Measurements from ENCODE around the gene ZFYVE19. TPM values are rescaled to one million over a fixed set of nuclear protein-coding genes. Genes with fewer than 3 reads are reported as not detected.

Gene ZFYVE19
- total RNA-seq, 1 experiment from 2014 or later: 39.5 TPM

- H3K4me3 ChIP-seq (ENCODE audit: low read depth in 2 of 2, low read length in 2 of 2): no peak overlapping the region
- H3K27ac ChIP-seq (ENCODE audit: low read length): no peak overlapping the region
- H3K27me3 ChIP-seq (ENCODE audit: control insufficient read depth, insufficient read depth, low read length): no peaks in the 10 kb centered on the region
- ATAC-seq: no peak
- ChIA-PET CTCF (interaction anchor here (0.6 to 1.0 kb wide), 2 partner anchors 101 to 367 kb away, joined by 3 to 6 read pairs; no protein-coding TSS in a partner anchor), POLR2A (no interaction called here)
- no peaks in the 10 kb centered on the region for H3K9me3 ChIP-seq (ENCODE audit: control insufficient read depth, insufficient read depth, low read depth, low read length)
- no peak for DNase-seq (ENCODE audit: low read depth, low spot score)
- intact Hi-C loops (cut with micrococcal nuclease; ENCODE audit: unreplicated experiment) (loop anchor here (10.0 kb wide), 1 partner anchor 114 kb away; no protein-coding TSS in a partner anchor), in situ Hi-C loops (cut with HindIII; ENCODE audit: low pct_unique_long_range_greater_than_20kb, low sequenced_read_pairs) (loop anchor here (25.0 kb wide), 1 partner anchor 152 kb away; no protein-coding TSS in a partner anchor)
- no peaks in the 10 kb centered on the region for H3K36me3 ChIP-seq (ENCODE audit: control insufficient read depth, insufficient read depth, low read length)
- TF ChIP-seq TCF7L2 (IDR thresholded peaks at IDR 0.05; ENCODE audit: low read depth, low read length) (no peak), SIN3A (IDR thresholded peaks at IDR 0.05; ENCODE audit: borderline replicate concordance, insufficient read depth, low read depth, low read length) (no peak), CTCF (IDR thresholded peaks at IDR 0.05) (no peak)
- BruUV-seq (replicated peaks): no TSS peak
- peaks cover 15% of the 10 kb centered on the region for H3K4me1 ChIP-seq (ENCODE audit: control insufficient read depth, insufficient read depth, low read length)
Observed at GRCh38 chr15:40789119-40789518, 17.8 kb upstream of the ZFYVE19 start.

- ChIA-PET POLR2A (no interaction called here), CTCF (interaction anchor here (0.5 kb wide), 1 partner anchor 88 kb away, joined by 4 read pairs; no protein-coding TSS in a partner anchor)
- DNase-seq (ENCODE audit: low read depth, low spot score) (no peak), ATAC-seq (no peak)
- no TSS peak for BruUV-seq (replicated peaks)
- Histone ChIP-seq H3K4me3 (ENCODE audit: low read depth in 2 of 2, low read length in 2 of 2) (no peak overlapping the region), H3K36me3 (ENCODE audit: control insufficient read depth, insufficient read depth, low read length) (no peaks in the 10 kb centered on the region), H3K9me3 (ENCODE audit: control insufficient read depth, insufficient read depth, low read depth, low read length) (no peaks in the 10 kb centered on the region), H3K27me3 (ENCODE audit: control insufficient read depth, insufficient read depth, low read length) (no peaks in the 10 kb centered on the region), H3K4me1 (ENCODE audit: control insufficient read depth, insufficient read depth, low read length) (peaks cover 15% of the 10 kb centered on the region), H3K27ac (ENCODE audit: low read length) (no peak overlapping the region)
- in situ Hi-C loops (cut with HindIII; ENCODE audit: low pct_unique_long_range_greater_than_20kb, low sequenced_read_pairs) (loop anchor here (25.0 kb wide), 1 partner anchor 153 kb away; no protein-coding TSS in a partner anchor), intact Hi-C loops (cut with micrococcal nuclease; ENCODE audit: unreplicated experiment) (loop anchor here (10.0 kb wide), 1 partner anchor 115 kb away; no protein-coding TSS in a partner anchor)
- TF ChIP-seq REST (IDR thresholded peaks at IDR 0.05; ENCODE audit: insufficient read depth in 1 of 2, low read depth in 2 of 2, low read length in 1 of 2) (no peak), TCF7L2 (IDR thresholded peaks at IDR 0.05; ENCODE audit: low read depth, low read length) (no peak), CTCF (IDR thresholded peaks at IDR 0.05) (no peak), POLR2AphosphoS5 (IDR thresholded peaks at IDR 0.05; ENCODE audit: low read depth, low read length) (no peak), SIN3A (IDR thresholded peaks at IDR 0.05; ENCODE audit: borderline replicate concordance, insufficient read depth, low read depth, low read length) (no peak)
Observed at GRCh38 chr15:40789999-40790398, 16.9 kb upstream of the ZFYVE19 start.

All from Panc1 (cell line).